Effector memory CD8-positive, alpha-beta T cell (primary cell): ENCODE measurements around the gene OLFM2.
"Not testable (repeated sequence)": the region's sequence is repeated elsewhere in the genome, so short reads cannot be mapped to it uniquely, and the experiment has no call there.

Source experiments
- ATAC-seq: fragments of 150-1000 bp; cut with Tn5 transposase; replicated peaks from 2 replicates; pipeline ENCODE4 v1.10.0; 2021; ENCODE audit warnings: mild to moderate bottlenecking, moderate library complexity
- DNase-seq, 3 experiments: peaks; one replicate each; pipeline ENCODE4 v3.0.0; 2021
- H3K27ac Mint-ChIP-seq, 2 donors: one replicate each; pipeline ENCODE4 v1.8.0; 2022; ENCODE audit warnings: mild to moderate bottlenecking in 2 of 2, mixed read lengths in 2 of 2, moderate library complexity in 2 of 2
- H3K27me3 Mint-ChIP-seq, 2 donors: one replicate each; pipeline ENCODE4 v1.8.0; 2022; ENCODE audit warnings: mixed read lengths in 2 of 2
- H3K36me3 Mint-ChIP-seq: one replicate; pipeline ENCODE4 v1.8.0; 2022; ENCODE audit warnings: mild to moderate bottlenecking, moderate library complexity, mixed read lengths; ENCODE audit not compliant: insufficient read depth
- H3K4me1 Mint-ChIP-seq, 2 donors: one replicate each; pipeline ENCODE4 v1.8.0; 2022; ENCODE audit warnings: low read depth in 2 of 2, mixed read lengths in 2 of 2
- H3K4me3 Mint-ChIP-seq, 2 donors: one replicate each; pipeline ENCODE4 v1.8.0; 2022; ENCODE audit warnings: mild to moderate bottlenecking in 2 of 2, mixed read lengths in 2 of 2, moderate library complexity in 2 of 2
- H3K9me3 Mint-ChIP-seq, 2 donors: one replicate each; pipeline ENCODE4 v1.8.0; 2022; ENCODE audit warnings: mixed read lengths in 2 of 2

Gene OLFM2

DNA sequence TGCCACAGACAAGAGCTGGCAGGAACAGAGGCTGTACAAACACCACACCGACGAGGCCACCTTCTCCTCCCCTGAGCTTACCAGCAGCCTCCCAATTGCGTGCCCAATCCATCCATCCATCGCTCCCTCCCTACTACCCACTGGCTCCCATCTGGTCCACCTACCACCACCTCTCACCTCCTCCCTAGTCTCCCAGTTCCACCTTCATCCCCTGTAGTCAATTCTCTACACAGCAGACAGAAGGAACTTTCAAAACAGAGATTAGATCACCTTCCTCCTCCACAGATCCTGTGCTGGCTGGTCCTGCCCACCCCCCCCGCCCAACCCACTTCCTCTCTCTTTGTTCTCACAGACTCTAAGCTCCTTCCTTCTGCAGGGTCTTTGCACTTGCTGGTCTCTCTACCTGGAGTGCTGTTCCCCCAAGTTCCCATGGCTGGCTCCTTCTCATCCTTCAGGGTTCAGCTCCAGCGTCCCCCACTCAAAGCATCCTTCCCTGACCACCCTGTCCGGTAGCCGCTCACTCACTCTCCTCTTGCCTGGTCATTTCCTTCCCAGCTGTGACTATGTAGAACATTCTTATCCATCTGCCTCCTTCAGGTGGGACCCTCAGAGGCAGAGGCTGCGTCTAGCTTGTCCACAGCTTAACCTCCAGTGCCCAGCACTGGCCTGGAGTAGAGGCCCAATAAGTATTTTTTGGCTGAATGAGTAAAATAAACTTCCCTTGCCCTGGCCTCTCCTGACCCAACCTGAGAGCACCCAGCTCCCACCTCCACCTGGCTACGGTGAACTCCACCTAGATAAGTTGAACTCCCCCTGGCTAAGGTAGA, 78.2 kb downstream of the OLFM2 start:
- H3K36me3 Mint-ChIP-seq, result peaks cover 5% of the 10 kb centered on the region
- peaks cover 43 to 62% of the 10 kb centered on the region in 2 donors for H3K4me1 Mint-ChIP-seq
- no peaks in the 10 kb centered on the region for H3K9me3 Mint-ChIP-seq
- H3K27ac Mint-ChIP-seq, result peak overlapping the region; percentile 91 to 96
- ATAC-seq, result peak; percentile 87
- no peaks in the 10 kb centered on the region for H3K27me3 Mint-ChIP-seq
- DNase-seq, result peak in 1 of 3 experiments; percentile 20
- H3K4me3 Mint-ChIP-seq, result peak overlapping the region; percentile 89 to 91

GRCh38 chr19:9857076-9857721, 79.1 kb downstream of the OLFM2 start:
- Mint-ChIP-seq H3K27me3 (no peaks in the 10 kb centered on the region), H3K4me1 (peaks cover 38 to 56% of the 10 kb centered on the region in 2 donors), H3K27ac (peak overlapping the region; percentile 91 to 96), H3K36me3 (peaks cover 8% of the 10 kb centered on the region), H3K4me3 (peak overlapping the region; percentile 89 to 91), H3K9me3 (no peaks in the 10 kb centered on the region)
- DNase-seq, result no peak
- no peak for ATAC-seq

DNA sequence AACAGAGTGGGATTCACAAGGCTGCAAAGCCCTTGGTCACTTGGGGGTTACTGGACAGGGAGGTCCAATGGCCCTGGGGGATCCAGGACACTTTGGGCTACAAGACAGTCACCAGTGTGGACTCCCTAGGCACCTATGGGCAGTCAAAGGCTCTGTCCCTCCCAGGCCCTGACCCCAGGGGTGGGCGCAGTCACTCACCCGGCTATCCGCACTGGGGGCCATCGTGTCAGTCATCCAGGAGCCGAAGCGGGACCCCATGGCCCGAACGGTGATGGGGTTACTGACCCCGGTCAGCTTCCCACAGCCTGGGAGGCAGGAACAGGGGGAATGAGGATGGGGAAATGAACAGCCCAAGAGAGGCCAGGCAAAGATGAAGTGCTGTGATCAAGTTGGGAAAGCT, 79.7 kb downstream of the OLFM2 start:
- peaks cover 34 to 50% of the 10 kb centered on the region in 2 donors for H3K4me1 Mint-ChIP-seq
- peaks cover 8% of the 10 kb centered on the region for H3K36me3 Mint-ChIP-seq
- no peaks in the 10 kb centered on the region for H3K9me3 Mint-ChIP-seq
- peak overlapping the region; percentile 64 to 70 for H3K27ac Mint-ChIP-seq
- no peak for DNase-seq
- peak overlapping the region; percentile 46 to 91 for H3K4me3 Mint-ChIP-seq
- no peaks in the 10 kb centered on the region for H3K27me3 Mint-ChIP-seq
- no peak for ATAC-seq

- H3K36me3 Mint-ChIP-seq, result peaks cover 8% of the 10 kb centered on the region
- H3K27ac Mint-ChIP-seq, result no peak overlapping the region
- ATAC-seq, result no peak
- H3K4me1 Mint-ChIP-seq, result peaks cover 28 to 45% of the 10 kb centered on the region in 2 donors
- DNase-seq, result no peak
- H3K9me3 Mint-ChIP-seq, result no peaks in the 10 kb centered on the region
- no peaks in the 10 kb centered on the region for H3K27me3 Mint-ChIP-seq
- H3K4me3 Mint-ChIP-seq, result no peak overlapping the region
These were observed 82.0 kb downstream of the OLFM2 start for GRCh38 chr19:9854282-9854846.

- H3K4me1 Mint-ChIP-seq, result peaks cover 10 to 23% of the 10 kb centered on the region in 2 donors
- H3K27ac Mint-ChIP-seq, result peak overlapping the region in 1 of 2 donors; percentile 46
- H3K4me3 Mint-ChIP-seq, result no peak overlapping the region
- no peak for ATAC-seq
- peaks cover 5% of the 10 kb centered on the region for H3K36me3 Mint-ChIP-seq
- H3K9me3 Mint-ChIP-seq, result no peaks in the 10 kb centered on the region
- no peaks in the 10 kb centered on the region for H3K27me3 Mint-ChIP-seq
- no peak for DNase-seq
These were observed 85.9 kb downstream of the OLFM2 start for GRCh38 chr19:9850235-9850959.

DNA sequence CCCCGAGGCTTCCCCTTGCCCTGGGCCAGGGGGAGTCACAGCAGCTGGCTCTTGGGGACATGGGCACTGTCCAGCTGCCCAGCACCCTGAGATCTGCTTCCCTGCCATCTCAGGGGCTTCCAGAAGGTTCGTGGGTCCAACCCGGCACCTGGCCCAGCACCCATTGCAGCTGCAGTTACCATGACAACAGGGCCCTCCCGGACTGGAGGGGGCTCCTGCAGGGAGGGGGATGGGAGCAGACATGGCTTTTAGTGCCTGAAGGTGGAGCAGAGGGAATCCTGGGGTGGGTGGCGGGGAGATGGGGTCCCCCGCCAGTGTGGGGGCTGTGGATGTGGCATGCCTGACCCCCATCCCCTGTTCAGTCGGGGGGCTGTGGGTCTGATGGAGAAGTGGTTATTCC, 86.5 kb downstream of the OLFM2 start:
- peaks cover 6% of the 10 kb centered on the region for H3K36me3 Mint-ChIP-seq
- H3K9me3 Mint-ChIP-seq, result no peaks in the 10 kb centered on the region
- H3K4me1 Mint-ChIP-seq, result peaks cover 10 to 30% of the 10 kb centered on the region in 2 donors
- no peaks in the 10 kb centered on the region for H3K27me3 Mint-ChIP-seq
- no peak overlapping the region for H3K4me3 Mint-ChIP-seq
- H3K27ac Mint-ChIP-seq, result peak overlapping the region in 1 of 2 donors; percentile 23
- no peak for ATAC-seq
- DNase-seq, result no peak

DNA sequence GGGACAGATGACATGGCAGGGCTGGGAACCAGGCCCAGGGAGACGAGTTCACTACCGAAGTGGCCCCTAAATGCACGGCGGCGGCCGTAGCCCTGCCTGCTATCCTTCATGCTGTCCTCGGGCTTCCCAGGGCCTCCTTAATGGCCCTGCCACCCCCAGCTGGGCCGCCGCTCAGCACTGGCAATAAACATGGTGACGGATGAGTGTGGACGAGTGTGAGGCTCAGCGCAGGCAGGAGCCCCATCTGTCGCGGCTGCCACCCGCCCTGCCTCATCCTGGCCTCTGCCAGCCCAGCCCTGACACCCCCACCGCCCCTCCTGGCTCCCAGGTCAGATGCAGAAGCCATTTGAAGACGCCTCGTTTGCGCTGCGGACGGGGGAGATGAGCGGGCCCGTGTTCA, 87.6 kb downstream of the OLFM2 start:
- DNase-seq, result no peak
- no peaks in the 10 kb centered on the region for H3K9me3 Mint-ChIP-seq
- H3K36me3 Mint-ChIP-seq, result peaks cover 7% of the 10 kb centered on the region
- no peak for ATAC-seq
- H3K27ac Mint-ChIP-seq, result peak overlapping the region in 1 of 2 donors; percentile 65
- no peaks in the 10 kb centered on the region for H3K27me3 Mint-ChIP-seq
- H3K4me3 Mint-ChIP-seq, result no peak overlapping the region
- peaks cover 10 to 25% of the 10 kb centered on the region in 2 donors for H3K4me1 Mint-ChIP-seq

- peak overlapping the region; percentile 29 to 65 for H3K27ac Mint-ChIP-seq
- H3K4me3 Mint-ChIP-seq, result no peak overlapping the region
- H3K4me1 Mint-ChIP-seq, result peaks cover 10 to 23% of the 10 kb centered on the region in 2 donors
- DNase-seq, result peak in 2 of 3 experiments; percentile 26 to 27
- ATAC-seq, result peak; percentile 51
- peaks cover 5% of the 10 kb centered on the region for H3K36me3 Mint-ChIP-seq
- H3K27me3 Mint-ChIP-seq, result no peaks in the 10 kb centered on the region
- H3K9me3 Mint-ChIP-seq, result no peaks in the 10 kb centered on the region
These were observed 88.3 kb downstream of the OLFM2 start for GRCh38 chr19:9848060-9848459.

GRCh38 chr19:9847087-9847671, 89.1 kb downstream of the OLFM2 start:
- Mint-ChIP-seq H3K36me3 (peaks cover 2% of the 10 kb centered on the region), H3K9me3 (no peaks in the 10 kb centered on the region), H3K27ac (peak overlapping the region in 1 of 2 donors; percentile 65), H3K4me3 (no peak overlapping the region), H3K4me1 (peaks cover 10 to 26% of the 10 kb centered on the region in 2 donors), H3K27me3 (no peaks in the 10 kb centered on the region)
- ATAC-seq (peak; percentile 22), DNase-seq (no peak)

DNA sequence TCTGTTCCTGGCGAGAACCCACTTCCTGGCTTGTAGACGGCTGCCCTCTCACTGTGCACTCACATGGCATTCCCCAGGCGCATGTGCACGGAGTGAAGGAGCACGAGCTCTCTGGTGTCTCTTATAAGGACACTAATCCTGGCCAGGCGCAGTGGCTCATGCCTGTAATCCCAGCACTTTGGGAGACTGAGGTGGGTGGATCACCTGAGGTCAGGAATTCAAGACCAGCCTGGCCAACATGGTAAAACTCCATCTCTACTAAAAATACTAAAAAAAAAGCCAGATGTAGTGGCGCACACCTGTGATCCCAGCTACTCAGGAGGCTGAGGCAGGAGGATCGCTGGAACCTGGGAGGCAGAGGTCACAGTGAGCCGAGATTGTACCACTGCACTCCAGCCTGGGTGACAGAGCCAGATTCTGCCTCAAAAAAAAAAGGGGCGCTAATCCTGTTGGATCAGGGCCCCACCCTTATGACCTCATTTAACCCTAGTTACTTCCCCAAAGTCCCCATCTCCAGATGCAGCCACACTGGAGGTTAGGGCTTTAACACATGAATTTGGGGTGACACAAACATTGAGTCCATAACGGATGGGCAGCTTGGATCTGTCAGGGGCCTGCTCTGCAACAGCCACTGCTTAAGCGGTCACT, 92.6 kb downstream of the OLFM2 start:
- H3K36me3 Mint-ChIP-seq, result peaks cover 28% of the 10 kb centered on the region
- peaks cover 20 to 28% of the 10 kb centered on the region in 2 donors for H3K4me1 Mint-ChIP-seq
- H3K27ac Mint-ChIP-seq, ATAC-seq, H3K4me3 Mint-ChIP-seq, DNase-seq, H3K9me3 Mint-ChIP-seq, H3K27me3 Mint-ChIP-seq: not testable (repeated sequence)

GRCh38 chr19:9842834-9843625, 93.3 kb downstream of the OLFM2 start:
- DNase-seq, result no peak
- Mint-ChIP-seq H3K27me3 (no peaks in the 10 kb centered on the region), H3K36me3 (peaks cover 29% of the 10 kb centered on the region), H3K4me1 (peaks cover 18 to 28% of the 10 kb centered on the region in 2 donors), H3K27ac (no peak overlapping the region), H3K4me3 (no peak overlapping the region), H3K9me3 (no peaks in the 10 kb centered on the region)
- no peak for ATAC-seq

- Mint-ChIP-seq H3K27ac (no peak overlapping the region), H3K4me1 (peaks cover 24 to 25% of the 10 kb centered on the region in 2 donors), H3K9me3 (no peaks in the 10 kb centered on the region), H3K36me3 (peaks cover 40% of the 10 kb centered on the region), H3K4me3 (no peak overlapping the region), H3K27me3 (no peaks in the 10 kb centered on the region)
- no peak for ATAC-seq
- DNase-seq, result no peak
These were observed 96.9 kb downstream of the OLFM2 start for GRCh38 chr19:9839415-9839814.
